Measurements from ENCODE around the gene ZNF236. TPM values are rescaled to one million over a fixed set of nuclear protein-coding genes. Genes with fewer than 3 reads are reported as not detected.

Gene ZNF236
- total and polyA plus RNA-seq, 2 of the 8 experiments (the other 6 are each of a cell fraction or from before 2014, with no cell fraction given): 6.7 to 14.5 TPM

GRCh38 chr18:76997951-76998808, 175.8 kb downstream of the ZNF236 start (continued):
- TF ChIP-seq USF2 (IDR thresholded peaks at IDR 0.05; ENCODE audit: low read length): no peak
- no peak for TF ChIP-seq KDM4A (IDR thresholded peaks at IDR 0.05; ENCODE audit: low read depth, low read length, severe bottlenecking)
- no peak for TF ChIP-seq TEAD4 (IDR thresholded peaks at IDR 0.05; ENCODE audit: low read depth, low read length)
- TF ChIP-seq JUN (IDR thresholded peaks at IDR 0.05; ENCODE audit: low read depth, low read length): no peak
- TF ChIP-seq KDM1A (IDR thresholded peaks at IDR 0.05; ENCODE audit: borderline replicate concordance, low read length): no peak
- TF ChIP-seq MAFK (IDR thresholded peaks at IDR 0.05; ENCODE audit: low read depth, low read length): no peak
- no peak for TF ChIP-seq CHD7 (IDR thresholded peaks at IDR 0.05; ENCODE audit: insufficient replicate concordance, low read length)
- TF ChIP-seq EP300 (IDR thresholded peaks at IDR 0.05; ENCODE audit: borderline replicate concordance in 1 of 2, low read depth in 2 of 2, low read length in 2 of 2): no peak

All from H1 (cell line).